Measurements from ENCODE around the gene DDC. TPM values are rescaled to one million over a fixed set of nuclear protein-coding genes. Genes with fewer than 3 reads are reported as not detected.

DDC gene
- total and polyA plus RNA-seq, 4 donors, result 0.23 to 3.1 (median 1.6) TPM

- WGBS, 2 donors, result 93 to 94% methylated on average over 6 of the region's 6 CpGs
Measured at GRCh38 chr7:50499092-50499491, 66.1 kb downstream of the DDC start.

GRCh38 chr7:50497968-50498367 is 67.2 kb downstream of the DDC start:
- no peaks in the 10 kb centered on the region for H3K9me3 ChIP-seq (ENCODE audit: control insufficient read depth in 4 of 4, insufficient read depth in 3 of 4, low read length in 3 of 4)
- H3K4me1 ChIP-seq (ENCODE audit: control insufficient read depth in 5 of 5, insufficient read depth in 5 of 5, low read length in 5 of 5), result peaks cover 0 to 26% (median 4%) of the 10 kb centered on the region in 5 donors
- no peak overlapping the region for H3K9ac ChIP-seq (ENCODE audit: insufficient read depth in 1 of 2, low read length in 2 of 2)
- H3K27ac ChIP-seq (ENCODE audit: low read depth in 1 of 2, low read length in 1 of 2), result no peak overlapping the region
- DNase-seq (peak in 2 of 3 donors; percentile 42 to 74), ATAC-seq (ENCODE audit: insufficient read depth, low FRiP score) (no peak)
- H3K27me3 ChIP-seq (ENCODE audit: control insufficient read depth in 3 of 3, insufficient read depth in 3 of 3, low read length in 2 of 3), result no peaks in the 10 kb centered on the region
- no peaks in the 10 kb centered on the region for H3K36me3 ChIP-seq (ENCODE audit: control insufficient read depth in 4 of 4, insufficient read depth in 4 of 4, low read length in 4 of 4)
- TF ChIP-seq CTCF (IDR thresholded peaks at IDR 0.05; ENCODE audit: control extremely low read depth, extremely low read depth), result no peak
- 58 to 82% methylated on average over 5 of the region's 5 CpGs for whole genome bisulfite sequencing, 2 donors
- no peak overlapping the region for H3K4me3 ChIP-seq

More at GRCh38 chr7:50499092-50499491, 66.1 kb downstream of the DDC start:
- H3K4me3 ChIP-seq, result no peak overlapping the region
- TF ChIP-seq CTCF (IDR thresholded peaks at IDR 0.05; ENCODE audit: control extremely low read depth, extremely low read depth), result no peak
- no peak overlapping the region for H3K9ac ChIP-seq (ENCODE audit: insufficient read depth in 1 of 2, low read length in 2 of 2)
- H3K27me3 ChIP-seq (ENCODE audit: control insufficient read depth in 3 of 3, insufficient read depth in 3 of 3, low read length in 2 of 3), result no peaks in the 10 kb centered on the region
- H3K27ac ChIP-seq (ENCODE audit: low read depth in 1 of 2, low read length in 1 of 2), result no peak overlapping the region
- DNase-seq (no peak), ATAC-seq (ENCODE audit: insufficient read depth, low FRiP score) (no peak)
- peaks cover 0 to 27% (median 4%) of the 10 kb centered on the region in 5 donors for H3K4me1 ChIP-seq (ENCODE audit: control insufficient read depth in 5 of 5, insufficient read depth in 5 of 5, low read length in 5 of 5)
- no peaks in the 10 kb centered on the region for H3K9me3 ChIP-seq (ENCODE audit: control insufficient read depth in 4 of 4, insufficient read depth in 3 of 4, low read length in 3 of 4)
- H3K36me3 ChIP-seq (ENCODE audit: control insufficient read depth in 4 of 4, insufficient read depth in 4 of 4, low read length in 4 of 4), result no peaks in the 10 kb centered on the region

- ATAC-seq (ENCODE audit: insufficient read depth, low FRiP score), result peak; percentile 65
- peak overlapping the region in 1 of 2 donors; percentile 19 for H3K27ac ChIP-seq (ENCODE audit: low read depth in 1 of 2, low read length in 1 of 2)
Measured at GRCh38 chr7:50497068-50497642, 68.0 kb downstream of the DDC start.

More at GRCh38 chr7:50497068-50497642, 68.0 kb downstream of the DDC start:
- Histone ChIP-seq H3K27me3 (ENCODE audit: control insufficient read depth in 3 of 3, insufficient read depth in 3 of 3, low read length in 2 of 3) (no peaks in the 10 kb centered on the region), H3K9me3 (ENCODE audit: control insufficient read depth in 4 of 4, insufficient read depth in 3 of 4, low read length in 3 of 4) (no peaks in the 10 kb centered on the region), H3K4me1 (ENCODE audit: control insufficient read depth in 5 of 5, insufficient read depth in 5 of 5, low read length in 5 of 5) (peaks cover 0 to 19% (median 4%) of the 10 kb centered on the region in 5 donors), H3K9ac (ENCODE audit: insufficient read depth in 1 of 2, low read length in 2 of 2) (no peak overlapping the region), H3K36me3 (ENCODE audit: control insufficient read depth in 4 of 4, insufficient read depth in 4 of 4, low read length in 4 of 4) (no peaks in the 10 kb centered on the region), H3K4me3 (no peak overlapping the region)
- TF ChIP-seq CTCF (IDR thresholded peaks at IDR 0.05; ENCODE audit: control extremely low read depth, extremely low read depth), result no peak
- DNase-seq, result no peak
- WGBS, 2 donors, result 43 to 47% methylated on average over 8 of the region's 8 CpGs
